ENCODE measurements around the gene RIPK3.

RIPK3 gene

GRCh38 chr14:24307575-24308341 is 32.0 kb downstream of the RIPK3 start, which contains the start of gene CIDEB:
Gene CIDEB, minus strand, starts transcription at chr14:24307977. Its CDS starts 119 bp downstream, at chr14:24307858.
- H3K4me1 ChIP-seq (ENCODE audit: control insufficient read depth in 5 of 5, insufficient read depth in 5 of 5, low read length in 5 of 5): peaks cover 10 to 51% (median 41%) of the 10 kb centered on the region in 5 donors
- H3K9me3 ChIP-seq (ENCODE audit: control insufficient read depth in 5 of 5, low read length in 5 of 5): no peaks in the 10 kb centered on the region
- no peak within 1 kb of the TSS for H3K9ac ChIP-seq (ENCODE audit: low read length in 5 of 5)
- H3K27ac ChIP-seq (ENCODE audit: low read depth, low read length): no peak within 1 kb of the TSS
- H3K36me3 ChIP-seq (ENCODE audit: control insufficient read depth in 5 of 5, insufficient read depth in 5 of 5, low read length in 5 of 5): peaks cover 6 to 50% (median 49%) of the 10 kb centered on the region in 5 donors
- H3K4me3 ChIP-seq (ENCODE audit: low read depth in 1 of 5, low read length in 5 of 5): no peak within 1 kb of the TSS
- no peaks in the 10 kb centered on the region for H3K27me3 ChIP-seq (ENCODE audit: control insufficient read depth in 5 of 5, insufficient read depth in 4 of 5, low read length in 5 of 5)

- Histone ChIP-seq H3K9ac (ENCODE audit: low read length in 5 of 5) (no peak overlapping the region), H3K27ac (ENCODE audit: low read depth, low read length) (no peak overlapping the region), H3K4me1 (ENCODE audit: control insufficient read depth in 5 of 5, insufficient read depth in 5 of 5, low read length in 5 of 5) (peaks cover 8 to 45% (median 35%) of the 10 kb centered on the region in 5 donors), H3K36me3 (ENCODE audit: control insufficient read depth in 5 of 5, insufficient read depth in 5 of 5, low read length in 5 of 5) (peaks cover 11 to 56% (median 55%) of the 10 kb centered on the region in 5 donors), H3K4me3 (ENCODE audit: low read depth in 1 of 5, low read length in 5 of 5) (no peak overlapping the region), H3K27me3 (ENCODE audit: control insufficient read depth in 5 of 5, insufficient read depth in 4 of 5, low read length in 5 of 5) (no peaks in the 10 kb centered on the region), H3K9me3 (ENCODE audit: control insufficient read depth in 5 of 5, low read length in 5 of 5) (no peaks in the 10 kb centered on the region)
These were observed 32.6 kb downstream of the RIPK3 start for GRCh38 chr14:24307156-24307574.

- Histone ChIP-seq H3K36me3 (ENCODE audit: control insufficient read depth in 5 of 5, insufficient read depth in 5 of 5, low read length in 5 of 5) (peaks cover 11 to 66% (median 64%) of the 10 kb centered on the region in 5 donors), H3K9me3 (ENCODE audit: control insufficient read depth in 5 of 5, low read length in 5 of 5) (no peaks in the 10 kb centered on the region), H3K4me1 (ENCODE audit: control insufficient read depth in 5 of 5, insufficient read depth in 5 of 5, low read length in 5 of 5) (peaks cover 8 to 30% (median 23%) of the 10 kb centered on the region in 5 donors), H3K9ac (ENCODE audit: low read length in 5 of 5) (no peak overlapping the region), H3K27ac (ENCODE audit: low read depth, low read length) (no peak overlapping the region), H3K4me3 (ENCODE audit: low read depth in 1 of 5, low read length in 5 of 5) (no peak overlapping the region), H3K27me3 (ENCODE audit: control insufficient read depth in 5 of 5, insufficient read depth in 4 of 5, low read length in 5 of 5) (no peaks in the 10 kb centered on the region)
These were observed 35.8 kb downstream of the RIPK3 start for GRCh38 chr14:24304019-24304387.

GRCh38 chr14:24300326-24300980 is 39.3 kb downstream of the RIPK3 start:
- H3K4me3 ChIP-seq (ENCODE audit: low read depth in 1 of 5, low read length in 5 of 5): peak overlapping the region; percentile 91 to 96 (median 95)
- H3K9me3 ChIP-seq (ENCODE audit: control insufficient read depth in 5 of 5, low read length in 5 of 5): no peaks in the 10 kb centered on the region
- H3K27me3 ChIP-seq (ENCODE audit: control insufficient read depth in 5 of 5, insufficient read depth in 4 of 5, low read length in 5 of 5): no peaks in the 10 kb centered on the region
- H3K9ac ChIP-seq (ENCODE audit: low read length in 5 of 5): peak overlapping the region; percentile 78 to 96 (median 92)
- peaks cover 10 to 39% (median 33%) of the 10 kb centered on the region in 5 donors for H3K4me1 ChIP-seq (ENCODE audit: control insufficient read depth in 5 of 5, insufficient read depth in 5 of 5, low read length in 5 of 5)
- peak overlapping the region; percentile 84 for H3K27ac ChIP-seq (ENCODE audit: low read depth, low read length)
- peaks cover 6 to 55% (median 52%) of the 10 kb centered on the region in 5 donors for H3K36me3 ChIP-seq (ENCODE audit: control insufficient read depth in 5 of 5, insufficient read depth in 5 of 5, low read length in 5 of 5)

- Histone ChIP-seq H3K9me3 (ENCODE audit: control insufficient read depth in 5 of 5, low read length in 5 of 5) (no peaks in the 10 kb centered on the region), H3K27me3 (ENCODE audit: control insufficient read depth in 5 of 5, insufficient read depth in 4 of 5, low read length in 5 of 5) (no peaks in the 10 kb centered on the region), H3K27ac (ENCODE audit: low read depth, low read length) (peak within 1 kb of the TSS; percentile 84), H3K36me3 (ENCODE audit: control insufficient read depth in 5 of 5, insufficient read depth in 5 of 5, low read length in 5 of 5) (peaks cover 6 to 50% (median 46%) of the 10 kb centered on the region in 5 donors), H3K9ac (ENCODE audit: low read length in 5 of 5) (peak within 1 kb of the TSS; percentile 78 to 96 (median 92)), H3K4me1 (ENCODE audit: control insufficient read depth in 5 of 5, insufficient read depth in 5 of 5, low read length in 5 of 5) (peaks cover 10 to 39% (median 33%) of the 10 kb centered on the region in 5 donors), H3K4me3 (ENCODE audit: low read depth in 1 of 5, low read length in 5 of 5) (peak within 1 kb of the TSS; percentile 91 to 96 (median 95))
These were observed 40.3 kb downstream of the RIPK3 start, which contains the start of the genes DHRS1 and NOP9 for GRCh38 chr14:24299255-24300191. Gene DHRS1, minus strand, starts transcription at chr14:24299780. Its CDS starts 674 bp downstream, at chr14:24299106. Gene NOP9, plus strand, starts transcription at chr14:24299850. Its CDS starts 105 bp downstream, at chr14:24299955.

- Histone ChIP-seq H3K36me3 (ENCODE audit: control insufficient read depth in 5 of 5, insufficient read depth in 5 of 5, low read length in 5 of 5) (peaks cover 6 to 43% (median 39%) of the 10 kb centered on the region in 5 donors), H3K27ac (ENCODE audit: low read depth, low read length) (peak overlapping the region; percentile 84), H3K9ac (ENCODE audit: low read length in 5 of 5) (peak overlapping the region; percentile 44 to 94 (median 91)), H3K4me3 (ENCODE audit: low read depth in 1 of 5, low read length in 5 of 5) (peak overlapping the region; percentile 79 to 96 (median 91)), H3K4me1 (ENCODE audit: control insufficient read depth in 5 of 5, insufficient read depth in 5 of 5, low read length in 5 of 5) (peaks cover 10 to 39% (median 33%) of the 10 kb centered on the region in 5 donors), H3K27me3 (ENCODE audit: control insufficient read depth in 5 of 5, insufficient read depth in 4 of 5, low read length in 5 of 5) (no peaks in the 10 kb centered on the region), H3K9me3 (ENCODE audit: control insufficient read depth in 5 of 5, low read length in 5 of 5) (no peaks in the 10 kb centered on the region)
These were observed 40.9 kb downstream of the RIPK3 start for GRCh38 chr14:24298892-24299254.

- Histone ChIP-seq H3K27me3 (ENCODE audit: control insufficient read depth in 5 of 5, insufficient read depth in 4 of 5, low read length in 5 of 5) (no peaks in the 10 kb centered on the region), H3K9me3 (ENCODE audit: control insufficient read depth in 5 of 5, low read length in 5 of 5) (no peaks in the 10 kb centered on the region), H3K27ac (ENCODE audit: low read depth, low read length) (peak overlapping the region; percentile 38), H3K4me3 (ENCODE audit: low read depth in 1 of 5, low read length in 5 of 5) (no peak overlapping the region), H3K4me1 (ENCODE audit: control insufficient read depth in 5 of 5, insufficient read depth in 5 of 5, low read length in 5 of 5) (peaks cover 10 to 39% (median 33%) of the 10 kb centered on the region in 5 donors), H3K9ac (ENCODE audit: low read length in 5 of 5) (peak overlapping the region in 1 of 5 donors; percentile 7), H3K36me3 (ENCODE audit: control insufficient read depth in 5 of 5, insufficient read depth in 5 of 5, low read length in 5 of 5) (peaks cover 1 to 34% (median 28%) of the 10 kb centered on the region in 5 donors)
These were observed 42.4 kb downstream of the RIPK3 start for GRCh38 chr14:24297190-24297964.

GRCh38 chr14:24296341-24297157 is 43.2 kb downstream of the RIPK3 start:
- Histone ChIP-seq H3K27ac (ENCODE audit: low read depth, low read length) (peak overlapping the region; percentile 38), H3K4me3 (ENCODE audit: low read depth in 1 of 5, low read length in 5 of 5) (peak overlapping the region in 1 of 5 donors; percentile 15), H3K9ac (ENCODE audit: low read length in 5 of 5) (peak overlapping the region in 1 of 5 donors; percentile 56), H3K36me3 (ENCODE audit: control insufficient read depth in 5 of 5, insufficient read depth in 5 of 5, low read length in 5 of 5) (peaks cover 0 to 34% (median 28%) of the 10 kb centered on the region in 5 donors), H3K4me1 (ENCODE audit: control insufficient read depth in 5 of 5, insufficient read depth in 5 of 5, low read length in 5 of 5) (peaks cover 10 to 39% (median 33%) of the 10 kb centered on the region in 5 donors), H3K27me3 (ENCODE audit: control insufficient read depth in 5 of 5, insufficient read depth in 4 of 5, low read length in 5 of 5) (no peaks in the 10 kb centered on the region), H3K9me3 (ENCODE audit: control insufficient read depth in 5 of 5, low read length in 5 of 5) (no peaks in the 10 kb centered on the region)

Measured in subcutaneous abdominal adipose tissue (tissue), 5 donors.